ENCODE measurements around the gene ELL2.
"Not testable (repeated sequence)": the region's sequence is repeated elsewhere in the genome, so short reads cannot be mapped to it uniquely, and the experiment has no call there.

The ELL2 gene

GRCh38 chr5:95927927-95928723 is 33.5 kb downstream of the ELL2 start:
- no peak for DNase-seq

DNA sequence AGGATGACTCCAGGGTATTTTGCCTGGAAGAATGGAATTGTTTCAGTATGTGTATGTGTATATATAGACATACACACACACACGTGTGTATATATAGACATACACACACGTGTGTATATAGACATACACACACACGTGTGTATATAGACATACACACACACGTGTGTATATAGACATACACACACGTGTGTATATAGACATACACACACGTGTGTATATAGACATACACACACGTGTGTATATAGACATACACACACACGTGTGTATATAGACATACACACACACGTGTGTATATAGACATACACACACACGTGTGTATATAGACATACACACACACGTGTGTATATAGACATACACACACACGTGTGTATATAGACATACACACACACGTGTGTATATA is 34.4 kb downstream of the ELL2 start:
- not testable (repeated sequence) for DNase-seq

DNA sequence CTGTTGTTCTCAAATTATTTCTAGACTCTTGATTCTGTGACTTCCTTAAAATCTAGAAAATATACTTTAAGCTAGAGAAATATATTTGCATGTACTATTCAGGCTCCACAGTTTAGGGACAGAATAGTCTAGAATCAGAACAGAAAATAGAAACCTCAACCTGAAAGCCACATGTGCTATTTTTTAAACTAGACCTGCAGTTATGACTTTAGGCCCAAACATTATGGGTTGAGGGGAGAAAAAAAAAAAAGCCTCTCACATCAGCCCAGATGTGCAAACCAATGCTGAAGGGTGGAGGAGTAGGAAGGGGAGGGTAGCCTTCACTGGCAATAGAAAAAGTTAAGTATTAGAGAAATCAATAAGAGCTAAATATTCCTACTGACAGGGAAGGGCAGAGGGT is 35.7 kb downstream of the ELL2 start:
- DNase-seq = no peak

DNA sequence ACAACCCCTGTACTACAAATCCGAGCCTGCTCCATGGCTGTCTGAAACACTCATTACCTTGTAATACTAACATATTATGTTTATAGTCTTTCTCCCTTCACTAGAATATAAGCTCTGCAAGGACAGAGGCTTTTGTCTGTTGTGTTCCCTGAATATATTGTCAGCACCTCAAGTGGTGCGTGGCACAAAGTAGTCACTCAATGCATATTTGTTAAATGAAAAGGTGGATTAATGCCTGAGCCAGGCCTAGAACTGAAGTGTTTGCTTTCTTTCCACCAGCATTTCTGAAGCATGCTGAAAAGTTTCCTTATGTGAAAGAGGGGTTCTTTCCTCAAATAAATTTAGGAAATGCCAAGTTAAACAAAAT is 36.3 kb downstream of the ELL2 start:
- DNase-seq = no peak

DNA sequence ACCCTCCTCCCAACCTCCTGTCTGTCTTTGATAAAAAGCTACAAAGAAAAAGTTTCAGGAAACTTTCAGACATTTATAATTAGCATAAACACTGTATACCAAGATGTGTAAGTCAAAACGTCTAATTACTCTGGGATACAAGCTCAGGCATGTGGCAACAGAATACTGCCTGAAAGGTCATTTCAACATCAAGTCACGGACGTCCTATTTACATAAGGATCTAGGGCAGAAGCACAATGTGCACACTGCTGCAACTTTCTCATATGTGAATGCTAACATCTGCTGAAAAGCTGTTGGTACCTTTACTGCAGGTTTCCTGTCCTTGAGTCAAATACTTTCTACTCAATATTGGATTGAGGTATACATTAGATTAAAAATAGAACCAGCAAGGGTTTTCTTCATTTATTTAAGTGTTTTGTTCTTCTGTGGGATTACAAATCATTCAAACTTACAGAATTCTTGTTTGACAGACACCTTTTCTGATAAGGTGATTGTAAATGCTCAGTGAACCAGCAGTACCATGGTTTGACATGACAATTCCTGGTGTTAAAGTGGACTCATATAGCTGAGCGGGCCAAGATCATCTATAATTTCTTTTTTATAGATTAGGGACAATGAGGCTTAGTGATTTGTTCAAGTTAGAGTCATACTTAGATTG is 36.8 kb downstream of the ELL2 start:
- no peak for DNase-seq

- no peak for DNase-seq
Measured at GRCh38 chr5:95923918-95924544, 37.6 kb downstream of the ELL2 start.

- DNase-seq = no peak
Measured at GRCh38 chr5:95922798-95923197, 38.9 kb downstream of the ELL2 start.

GRCh38 chr5:95921501-95921900 is 40.1 kb downstream of the ELL2 start:
- no peak for DNase-seq

- no peak for DNase-seq
Measured at GRCh38 chr5:95920822-95921221, 40.8 kb downstream of the ELL2 start.

DNA sequence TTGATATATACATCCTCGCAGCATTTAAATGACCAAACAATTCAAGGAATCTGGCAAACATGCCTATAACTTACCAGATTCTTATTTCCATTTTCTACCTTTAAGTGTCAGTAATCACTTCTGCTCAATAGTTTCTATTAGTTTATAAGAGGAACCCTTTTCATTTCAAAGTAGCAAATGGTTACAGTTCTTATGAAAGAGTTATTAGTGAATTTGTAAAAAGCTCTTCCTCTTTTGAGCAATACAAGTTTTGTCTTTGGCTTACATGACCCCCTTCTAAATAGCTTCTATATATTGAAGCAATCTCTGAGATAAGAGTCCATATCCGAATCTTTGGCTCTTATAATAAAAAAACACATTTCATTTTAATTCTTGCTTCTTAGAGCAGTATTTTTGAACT is 42.0 kb downstream of the ELL2 start:
- no peak for DNase-seq

- DNase-seq = no peak
Measured at GRCh38 chr5:95918421-95919006, 43.1 kb downstream of the ELL2 start.

- DNase-seq = no peak
Measured at GRCh38 chr5:95917207-95917606, 44.4 kb downstream of the ELL2 start.

- DNase-seq = no peak
Measured at GRCh38 chr5:95916687-95917085, 45.0 kb downstream of the ELL2 start.

DNA sequence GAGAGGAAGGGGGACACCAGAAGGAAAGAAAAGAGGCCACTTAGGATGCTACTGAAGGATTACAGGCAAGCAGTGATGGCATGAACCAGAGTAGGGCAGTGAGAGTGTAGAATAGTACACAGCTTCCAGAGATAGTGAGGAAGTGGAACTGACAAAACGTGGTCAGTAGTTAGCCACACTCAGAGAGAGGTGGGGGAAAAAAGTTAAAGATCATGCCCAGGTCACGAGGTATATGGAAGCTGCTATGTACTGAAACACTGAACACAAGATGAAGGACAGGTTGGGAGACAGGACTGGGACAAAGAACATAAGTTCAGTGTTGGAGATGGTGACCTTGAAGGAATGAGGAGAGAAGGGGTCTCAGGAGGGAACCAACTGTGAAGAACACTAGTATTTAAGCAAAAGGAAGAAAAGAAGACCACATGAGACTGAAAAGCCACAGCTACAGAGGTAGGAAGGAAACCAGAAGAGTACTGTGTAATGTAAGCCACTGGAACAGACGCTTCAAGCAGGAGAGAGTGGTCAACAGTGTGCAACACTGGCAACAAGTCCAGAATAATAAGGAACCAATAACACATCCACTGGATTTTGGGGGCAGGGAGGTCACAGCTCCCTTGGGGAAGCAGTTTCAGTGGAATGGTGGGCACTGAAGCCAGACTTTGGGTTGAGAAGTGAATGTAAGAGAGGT is 45.5 kb downstream of the ELL2 start:
- no peak for DNase-seq

DNA sequence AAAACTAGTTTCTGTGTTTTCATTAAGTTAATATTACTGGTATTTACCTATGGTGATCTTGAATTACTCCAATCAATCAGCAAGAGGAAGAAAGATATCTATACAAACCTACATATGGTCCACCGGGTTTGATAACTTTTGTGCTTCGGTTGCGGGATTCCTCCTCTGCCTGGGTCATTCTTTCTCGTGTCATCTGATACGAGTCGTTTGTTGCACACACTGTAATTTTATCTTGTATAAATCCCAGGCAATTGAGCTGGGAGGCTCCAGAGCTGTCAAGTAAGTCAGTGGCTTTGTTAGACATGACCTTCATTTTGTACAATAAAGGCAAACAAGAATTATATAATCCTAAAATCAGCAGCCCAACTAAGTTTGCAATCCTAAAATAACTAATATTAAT is 48.0 kb downstream of the ELL2 start:
- no peak for DNase-seq

DNA sequence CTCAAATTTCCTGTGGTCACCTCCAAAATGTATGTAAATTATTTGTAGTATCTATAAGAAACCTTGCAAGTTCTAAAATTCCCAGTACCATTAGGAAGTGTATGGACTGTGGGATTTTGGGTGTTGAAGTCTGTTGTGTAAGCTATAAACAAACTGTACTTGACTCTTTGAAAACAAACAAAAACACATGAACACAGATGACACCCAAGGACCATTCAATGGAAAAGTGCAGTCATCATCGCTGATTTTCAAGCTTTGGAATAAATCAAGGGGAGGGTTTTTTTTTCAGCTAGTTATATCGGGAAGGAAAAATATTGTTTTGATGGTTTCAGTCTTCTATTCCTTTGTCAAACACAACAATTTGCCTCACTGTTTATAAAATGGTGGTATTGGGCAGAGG is 49.6 kb downstream of the ELL2 start:
- DNase-seq = no peak

DNA sequence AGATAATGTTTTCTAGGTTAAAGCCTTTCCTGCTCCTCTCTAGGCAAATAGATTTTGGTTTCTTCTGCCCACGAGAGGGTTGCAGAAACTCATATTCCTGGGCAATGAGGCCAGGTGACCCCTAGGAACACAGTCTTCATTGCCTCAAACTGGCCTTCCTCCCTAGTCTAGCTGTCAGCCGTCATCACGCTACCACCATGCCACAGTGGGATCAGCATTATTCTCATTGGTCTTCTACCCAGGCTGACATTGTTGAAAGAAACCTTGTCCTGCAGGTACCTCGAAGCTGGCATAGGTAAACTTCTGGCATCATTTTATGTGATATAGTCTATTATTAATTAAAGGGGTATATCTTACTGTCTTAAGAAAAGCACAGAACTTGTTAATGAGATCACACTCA is 51.1 kb downstream of the ELL2 start:
- DNase-seq = no peak

DNA sequence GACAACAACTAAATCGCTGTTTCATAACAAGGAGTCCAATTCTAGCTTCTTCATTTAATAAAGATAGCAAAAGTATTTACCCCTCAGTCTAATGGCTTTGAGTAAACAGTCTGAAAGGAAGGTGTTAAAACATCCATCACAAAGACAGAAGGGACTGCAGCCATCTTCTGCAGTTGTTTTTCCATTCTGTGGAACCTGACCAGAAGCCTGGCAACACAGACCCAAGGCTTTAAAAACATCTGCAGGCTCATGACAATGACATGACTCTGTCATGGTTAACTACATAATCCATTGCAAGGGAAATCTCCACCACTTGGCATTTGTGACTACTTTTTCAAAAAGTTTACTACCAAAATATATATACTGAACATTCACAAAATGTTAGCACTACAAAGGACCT is 51.9 kb downstream of the ELL2 start:
- DNase-seq = no peak

DNA sequence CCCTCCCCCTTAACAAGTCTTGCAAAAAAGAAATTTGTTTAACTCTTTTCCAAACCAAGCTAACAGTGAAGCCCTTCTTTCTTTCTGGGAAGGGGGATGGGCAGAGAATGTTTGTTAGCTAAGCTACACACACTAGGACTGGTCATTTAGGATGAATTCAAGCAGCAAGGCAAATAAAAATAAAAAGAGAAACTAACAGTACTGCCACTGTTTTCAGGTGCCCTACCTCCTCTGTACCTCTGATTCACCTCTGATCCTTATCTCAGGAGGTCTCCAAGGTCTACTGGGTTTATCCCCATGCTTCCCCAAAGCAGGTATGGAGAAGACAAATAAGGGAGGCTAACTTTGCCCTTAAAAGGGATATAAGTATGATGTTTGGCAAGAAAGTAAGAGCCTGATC is 52.9 kb downstream of the ELL2 start:
- no peak for DNase-seq

GRCh38 chr5:95907740-95908706 is 53.6 kb downstream of the ELL2 start:
- DNase-seq = no peak

DNA sequence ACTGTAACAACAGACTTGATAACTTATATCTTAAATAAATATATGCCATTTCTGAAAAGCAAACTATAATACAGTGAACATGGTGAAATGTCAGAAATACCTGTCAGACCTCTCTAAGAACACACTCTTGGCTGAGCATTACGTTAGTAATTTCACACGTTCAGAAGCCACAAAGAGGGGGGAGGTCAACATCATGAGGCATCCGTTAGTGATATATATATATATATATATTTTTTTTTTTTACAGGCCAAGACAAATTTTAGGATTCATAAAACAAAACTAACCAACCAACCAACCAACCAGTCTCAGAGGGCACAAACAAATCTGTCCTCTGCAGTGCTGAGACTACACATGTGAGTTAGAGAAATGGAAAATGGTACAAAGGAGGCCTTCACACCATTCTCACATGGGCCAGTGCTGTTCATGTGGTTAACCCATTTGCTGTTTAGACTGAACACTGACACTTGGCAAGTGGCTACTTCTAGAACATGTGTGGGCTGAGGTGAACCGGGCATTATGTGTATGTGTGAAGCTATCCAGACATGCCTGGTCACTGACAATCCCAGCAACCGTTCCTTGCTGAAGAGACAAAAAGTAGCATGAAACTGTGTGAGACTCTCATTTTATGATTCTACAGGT is 54.5 kb downstream of the ELL2 start:
- DNase-seq = no peak

DNA sequence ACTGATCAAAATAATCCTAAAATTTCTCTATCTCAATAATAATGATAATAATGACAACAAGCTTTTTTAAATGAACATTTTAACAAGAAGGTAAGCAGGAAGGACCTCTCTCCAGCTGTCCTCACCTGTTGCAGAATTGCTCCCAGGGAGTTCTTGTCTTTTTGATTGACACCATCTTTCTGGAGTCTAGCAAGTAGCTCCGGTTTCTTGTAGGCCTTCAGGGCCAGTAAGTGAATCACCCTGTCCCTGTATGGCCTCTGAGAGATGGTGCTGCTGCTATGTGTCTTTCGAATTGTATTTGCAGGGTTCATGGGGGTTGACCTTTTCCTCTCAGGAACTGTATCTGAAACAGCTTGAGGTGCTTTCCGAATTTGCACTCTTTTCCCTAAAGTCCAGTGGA is 55.3 kb downstream of the ELL2 start:
- DNase-seq = not testable (repeated sequence)
